HCT116 (cell line): Measurements from ENCODE around the gene DGKE.

Source experiments
- CEBPB ChIP-seq: IDR thresholded peaks from 2 replicates; pipeline ENCODE4 v1.6.1; 2012; ENCODE audit warnings: low read depth
- EZH2 ChIP-seq: fragments of 200-600 bp; sonication (generic); IDR thresholded peaks from 2 replicates; pipeline ENCODE4 v1.6.1; 2017; ENCODE audit warnings: antibody characterized with exemption, mixed run types
- EZH2phosphoT487 ChIP-seq: fragments of 200-600 bp; IDR thresholded peaks from 2 replicates; pipeline ENCODE4 v1.6.1; 2018; ENCODE audit warnings: antibody characterized with exemption, borderline replicate concordance
- POLR2A ChIP-seq: IDR thresholded peaks from 2 replicates; pipeline ENCODE4 v1.7.0; 2011; ENCODE audit warnings: borderline replicate concordance; ENCODE audit not compliant: insufficient read depth, insufficient read length; ENCODE audit errors: extremely low read depth
- POLR2AphosphoS5 ChIP-seq: IDR thresholded peaks from 2 replicates; pipeline ENCODE4 v1.6.1; 2011; ENCODE audit warnings: mild to moderate bottlenecking, low read depth, low read length, moderate library complexity
- SP1 ChIP-seq: IDR thresholded peaks from 2 replicates; pipeline ENCODE4 v1.6.1; 2012; ENCODE audit warnings: low read depth
- YY1 ChIP-seq: IDR thresholded peaks from 2 replicates; pipeline ENCODE4 v1.6.1; 2011; ENCODE audit warnings: low read length, low read depth, moderate library complexity, mild to moderate bottlenecking; ENCODE audit not compliant: insufficient replicate concordance; ENCODE audit errors: extremely low read depth

DNA sequence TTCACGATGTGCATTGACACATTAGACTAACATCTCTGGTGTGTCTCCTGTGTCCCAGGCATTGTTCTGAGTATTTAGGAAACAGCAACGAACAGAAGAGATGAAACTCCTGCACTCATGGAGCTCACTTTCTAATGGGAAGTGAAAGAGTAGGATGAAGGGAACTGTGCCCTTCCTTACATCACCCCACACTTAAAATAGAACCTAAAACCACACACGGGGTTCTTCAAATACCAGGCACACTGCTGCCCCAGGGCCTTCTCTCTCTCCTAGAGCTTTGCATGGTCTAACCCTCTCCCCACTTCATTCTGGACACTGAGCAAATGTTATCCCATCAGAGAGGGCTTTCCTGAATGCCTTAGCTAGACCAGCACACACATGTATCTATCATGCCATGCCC is 46.2 kb downstream of the DGKE start:
- TF ChIP-seq POLR2AphosphoS5 = no peak
- no peak for TF ChIP-seq YY1
- TF ChIP-seq POLR2A = no peak
- no peak for TF ChIP-seq EZH2
- no peak for TF ChIP-seq SP1
- no peak for TF ChIP-seq EZH2phosphoT487
- no peak for TF ChIP-seq CEBPB
